IPS-18c (cell line): ENCODE measurements around the gene PLCL2.
"Not testable (repeated sequence)": the region's sequence is repeated elsewhere in the genome, so short reads cannot be mapped to it uniquely, and the experiment has no call there.

Experiments
- H3K4me3 ChIP-seq: 2 replicates; pipeline ENCODE4 v1.7.0; 2013; ENCODE audit warnings: low read depth, mild to moderate bottlenecking, low read length, moderate library complexity; ENCODE audit not compliant: insufficient read depth
- H3K9me3 ChIP-seq: one replicate; pipeline ENCODE4 v1.6.1; 2013; ENCODE audit warnings: mild to moderate bottlenecking, low read length, moderate library complexity; ENCODE audit not compliant: control insufficient read depth, insufficient read depth

PLCL2 gene

GRCh38 chr3:17128671-17129070 is 243.9 kb downstream of the PLCL2 start:
- not testable (repeated sequence) for H3K9me3 ChIP-seq, H3K4me3 ChIP-seq

- Histone ChIP-seq H3K4me3 (no peak overlapping the region), H3K9me3 (no peaks in the 10 kb centered on the region)
Measured at GRCh38 chr3:17129556-17129955, 244.8 kb downstream of the PLCL2 start.

GRCh38 chr3:17130956-17131355 is 246.2 kb downstream of the PLCL2 start:
- no peak overlapping the region for H3K4me3 ChIP-seq
- no peaks in the 10 kb centered on the region for H3K9me3 ChIP-seq

GRCh38 chr3:17132286-17133115 is 247.7 kb downstream of the PLCL2 start:
- Histone ChIP-seq H3K4me3 (no peak overlapping the region), H3K9me3 (no peaks in the 10 kb centered on the region)

GRCh38 chr3:17133632-17134545 is 249.1 kb downstream of the PLCL2 start:
- no peaks in the 10 kb centered on the region for H3K9me3 ChIP-seq
- H3K4me3 ChIP-seq: no peak overlapping the region

- H3K4me3 ChIP-seq: no peak overlapping the region
- H3K9me3 ChIP-seq: no peaks in the 10 kb centered on the region
Measured at GRCh38 chr3:17135696-17136095, 250.9 kb downstream of the PLCL2 start.

GRCh38 chr3:17136136-17136721 is 251.5 kb downstream of the PLCL2 start:
- no peak overlapping the region for H3K4me3 ChIP-seq

GRCh38 chr3:17137321-17137826 is 252.6 kb downstream of the PLCL2 start:
- Histone ChIP-seq H3K9me3 (no peaks in the 10 kb centered on the region), H3K4me3 (no peak overlapping the region)

More at GRCh38 chr3:17136136-17136721, 251.5 kb downstream of the PLCL2 start:
- no peaks in the 10 kb centered on the region for H3K9me3 ChIP-seq

- H3K4me3 ChIP-seq: no peak overlapping the region
- H3K9me3 ChIP-seq: no peaks in the 10 kb centered on the region
Measured at GRCh38 chr3:17138246-17139039, 253.7 kb downstream of the PLCL2 start.
